GM12872 (cell line): Measurements from ENCODE around the gene CAPN14.

Experiments used
- CTCF ChIP-seq: IDR thresholded peaks from 3 replicates; pipeline ENCODE4 v1.5.1; 2011; ENCODE audit warnings: low read depth, mild to moderate bottlenecking, low read length, moderate library complexity; ENCODE audit not compliant: insufficient read depth

CAPN14 gene

GRCh38 chr2:31127931-31128330, 89.4 kb downstream of the CAPN14 start:
- no peak for TF ChIP-seq CTCF

- TF ChIP-seq CTCF: no peak
Observed at GRCh38 chr2:31125918-31126695, 91.2 kb downstream of the CAPN14 start.

GRCh38 chr2:31124904-31125303, 92.4 kb downstream of the CAPN14 start:
- TF ChIP-seq CTCF: no peak
